Glutamatergic neuron (in vitro differentiated cells): ENCODE measurements around the gene ATP7B. TPM values are rescaled to one million over a fixed set of nuclear protein-coding genes. Genes with fewer than 3 reads are reported as not detected.

Source experiments
- DNase-seq: peaks from one replicate; pipeline ENCODE4 v3.0.0; 2022
- H3K27ac Mint-ChIP-seq: one replicate; pipeline ENCODE4 v1.8.0; 2020; ENCODE audit warnings: mild to moderate bottlenecking, mixed read lengths, inconsistent platforms; ENCODE audit not compliant: unreplicated experiment
- H3K27me3 Mint-ChIP-seq: one replicate; pipeline ENCODE4 v1.8.0; 2020; ENCODE audit warnings: mild to moderate bottlenecking, moderate library complexity, mixed read lengths, inconsistent platforms; ENCODE audit not compliant: unreplicated experiment
- H3K36me3 Mint-ChIP-seq: one replicate; pipeline ENCODE4 v1.8.0; 2020; ENCODE audit warnings: mild to moderate bottlenecking, mixed read lengths, inconsistent platforms; ENCODE audit not compliant: unreplicated experiment
- H3K4me1 Mint-ChIP-seq: one replicate; pipeline ENCODE4 v1.8.0; 2020; ENCODE audit warnings: mild to moderate bottlenecking, low read depth, mixed read lengths, inconsistent platforms; ENCODE audit not compliant: unreplicated experiment
- H3K4me3 Mint-ChIP-seq: one replicate; pipeline ENCODE4 v1.8.0; 2020; ENCODE audit warnings: mild to moderate bottlenecking, mixed read lengths, inconsistent platforms; ENCODE audit not compliant: unreplicated experiment
- H3K9me3 Mint-ChIP-seq: one replicate; pipeline ENCODE4 v1.8.0; 2020; ENCODE audit warnings: mild to moderate bottlenecking, moderate library complexity, mixed read lengths, inconsistent platforms; ENCODE audit not compliant: unreplicated experiment
- CTCF ChIP-seq: fragments of 200-600 bp; sonication (generic); IDR thresholded peaks from one replicate; pipeline ENCODE4 v1.5.0; 2021; ENCODE audit not compliant: partially characterized antibody, unreplicated experiment
- total RNA-seq: library from RNA; stranded (reverse); fragmentation: NEBNext Ultra II Directional; extraction: Animal tissue kit (Norgen Biotek cat#: 25700); gene quantifications from one replicate; pipeline ENCODE4 v1.2.1, GENCODE V29; 2021; ENCODE audit not compliant: unreplicated experiment

ATP7B gene
- total RNA-seq, 1 donor from 2014 or later = 17.4 TPM

DNA sequence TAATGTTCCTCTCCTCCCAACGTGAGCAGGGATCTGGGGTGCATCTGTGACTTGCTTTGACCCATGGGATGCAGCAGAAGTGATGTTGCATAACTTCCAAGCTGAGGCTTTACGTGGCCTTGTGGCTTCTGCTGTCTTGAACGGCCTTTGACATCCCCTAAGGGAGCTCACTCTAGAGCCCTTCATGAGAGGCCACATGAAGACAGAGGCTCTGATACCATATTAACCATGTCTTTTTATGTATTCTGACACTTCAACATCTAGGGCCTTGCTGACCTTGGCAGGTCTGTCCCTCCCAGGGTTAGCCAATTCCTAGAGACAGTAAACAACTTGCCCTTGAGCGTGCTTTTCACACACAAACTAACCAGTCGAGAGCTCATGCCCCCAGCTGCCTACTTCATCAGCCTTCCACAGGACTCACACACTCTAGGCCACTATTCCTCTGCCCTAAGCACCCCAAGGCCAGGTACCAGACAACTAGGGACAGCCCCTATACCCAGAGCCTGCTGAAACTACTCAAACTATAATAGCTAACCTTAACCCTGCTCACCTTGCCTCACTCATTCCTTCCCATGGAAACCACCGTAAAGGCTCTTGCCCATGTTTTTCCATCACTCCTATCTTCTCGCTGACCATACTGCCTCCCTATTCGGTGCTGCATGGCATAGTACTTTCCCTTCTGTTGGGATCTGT is 104.1 kb downstream of the ATP7B start:
- no peak overlapping the region for H3K4me3 Mint-ChIP-seq
- no peak overlapping the region for H3K27ac Mint-ChIP-seq
- TF ChIP-seq CTCF = no peak
- peaks cover 1% of the 10 kb centered on the region for H3K9me3 Mint-ChIP-seq
- no peaks in the 10 kb centered on the region for H3K27me3 Mint-ChIP-seq
- H3K4me1 Mint-ChIP-seq = no peaks in the 10 kb centered on the region
- no peaks in the 10 kb centered on the region for H3K36me3 Mint-ChIP-seq
- no peak for DNase-seq

DNA sequence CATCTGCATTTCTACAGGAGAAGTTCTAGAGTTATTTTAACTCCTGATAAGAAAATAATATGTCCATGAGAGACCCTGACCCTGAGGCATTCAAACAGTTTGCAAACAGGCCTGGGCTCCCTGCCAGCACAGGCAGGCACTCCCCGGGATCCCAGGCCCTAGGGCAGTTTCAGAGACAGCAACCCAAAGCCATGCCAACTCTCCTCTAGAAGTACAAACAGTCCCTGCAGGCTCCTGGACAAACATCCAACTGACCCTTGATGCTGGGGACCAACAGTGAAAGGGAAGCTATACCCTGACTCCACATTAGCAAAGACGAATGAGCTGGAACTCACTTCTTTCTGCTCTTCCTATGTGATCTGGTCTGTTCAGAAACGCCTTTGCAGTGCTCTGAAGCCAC is 104.7 kb downstream of the ATP7B start:
- Mint-ChIP-seq H3K27ac (no peak overlapping the region), H3K4me3 (no peak overlapping the region), H3K4me1 (no peaks in the 10 kb centered on the region), H3K36me3 (no peaks in the 10 kb centered on the region), H3K9me3 (peaks cover 1% of the 10 kb centered on the region), H3K27me3 (no peaks in the 10 kb centered on the region)
- TF ChIP-seq CTCF = no peak
- DNase-seq = no peak

DNA sequence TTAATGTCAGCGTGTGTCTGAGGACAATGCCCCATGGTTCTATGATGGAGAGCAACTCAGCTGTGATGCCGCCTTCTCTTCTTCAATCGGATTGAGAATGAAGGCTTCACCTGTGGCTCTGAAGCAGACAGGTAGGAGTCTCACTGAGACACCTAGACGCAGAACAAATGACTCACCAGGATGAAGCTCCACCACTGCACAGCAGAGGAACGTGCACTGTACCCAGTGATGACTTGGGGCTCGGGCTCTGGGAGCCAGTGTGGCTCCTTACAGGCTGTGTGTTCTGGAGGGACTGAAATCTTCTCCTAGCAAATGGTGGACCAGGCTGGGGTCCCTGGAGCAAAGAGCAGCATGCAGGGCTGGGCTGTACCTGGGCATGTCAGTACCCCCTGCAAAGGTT is 105.5 kb downstream of the ATP7B start:
- no peaks in the 10 kb centered on the region for H3K4me1 Mint-ChIP-seq
- no peak overlapping the region for H3K27ac Mint-ChIP-seq
- TF ChIP-seq CTCF = no peak
- H3K9me3 Mint-ChIP-seq = peaks cover 2% of the 10 kb centered on the region
- DNase-seq = no peak
- peaks cover under 1% of the 10 kb centered on the region for H3K27me3 Mint-ChIP-seq
- H3K4me3 Mint-ChIP-seq = no peak overlapping the region
- H3K36me3 Mint-ChIP-seq = no peaks in the 10 kb centered on the region

DNA sequence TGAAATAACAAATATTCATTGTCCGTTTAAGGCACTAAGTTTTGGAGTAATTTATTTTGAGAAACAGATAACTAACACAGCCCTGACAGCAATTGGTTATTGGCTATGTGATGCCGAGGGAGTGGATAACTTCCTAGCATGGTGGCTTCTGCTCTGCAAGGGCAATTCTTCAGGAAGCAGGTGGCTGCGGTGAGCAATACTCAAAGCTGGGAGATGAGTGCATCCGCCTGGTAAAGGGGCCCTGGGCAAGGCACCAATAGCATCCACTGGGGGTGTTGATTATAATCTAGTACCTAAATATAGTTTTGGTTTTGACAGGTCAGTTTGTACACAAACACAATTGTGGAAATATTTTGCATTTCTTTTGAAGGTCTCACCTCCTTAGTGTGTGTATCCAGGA is 108.5 kb downstream of the ATP7B start:
- no peak for TF ChIP-seq CTCF

DNA sequence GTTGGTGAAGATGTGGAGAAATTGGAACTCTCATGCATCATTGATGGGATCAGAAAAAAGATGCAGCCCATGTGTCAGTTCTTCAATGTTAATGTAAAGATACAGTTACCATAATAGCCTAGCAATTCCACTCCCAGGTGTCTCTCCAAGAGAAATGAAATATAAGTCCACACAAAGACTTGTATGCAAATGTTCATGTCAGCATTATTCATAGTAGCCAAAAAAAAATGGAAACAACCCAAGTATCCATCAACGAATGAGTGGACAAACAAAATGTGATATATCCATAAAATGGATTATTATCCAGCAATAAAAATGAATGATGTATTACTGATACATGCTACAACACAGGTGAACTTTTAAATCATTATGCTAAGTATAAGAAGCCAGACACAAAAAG is 110.8 kb downstream of the ATP7B start:
- Mint-ChIP-seq H3K4me1 (peaks cover 3% of the 10 kb centered on the region), H3K36me3 (no peaks in the 10 kb centered on the region), H3K27ac (no peak overlapping the region), H3K9me3 (peaks cover 1% of the 10 kb centered on the region), H3K27me3 (peaks cover 2% of the 10 kb centered on the region), H3K4me3 (no peak overlapping the region)
- TF ChIP-seq CTCF = no peak
- no peak for DNase-seq

More for the DNA sequence above, 108.5 kb downstream of the ATP7B start:
- Mint-ChIP-seq H3K36me3 (no peaks in the 10 kb centered on the region), H3K4me1 (no peaks in the 10 kb centered on the region), H3K9me3 (peaks cover 3% of the 10 kb centered on the region), H3K27ac (no peak overlapping the region), H3K27me3 (peaks cover 2% of the 10 kb centered on the region), H3K4me3 (no peak overlapping the region)
- DNase-seq = no peak
